GM23338 (cell line): ENCODE results near the gene EYS.

ENCODE experiments used
- CREB1 ChIP-seq: fragments of 250-450 bp; sonication (Bioruptor Pico); IDR thresholded peaks from 2 replicates; pipeline ENCODE4 v1.5.0; 2020; ENCODE audit warnings: low read depth, mild to moderate bottlenecking, moderate library complexity
- CTCF ChIP-seq, 2 experiments: fragments of 200-600 bp in 1 of 2; sonication (generic) in 1 of 2; conservative IDR thresholded peaks; 2 replicates each; pipeline versions ENCODE4 v1.5.1 to v1.6.1; 2016 to 2017; ENCODE audit warnings: antibody characterized with exemption in 2 of 2, low read depth in 2 of 2, mild to moderate bottlenecking in 2 of 2, moderate library complexity in 1 of 2
- EZH2 ChIP-seq: fragments of 200-600 bp; sonication (generic); IDR thresholded peaks from one replicate; pipeline ENCODE4 v1.8.0; 2017; ENCODE audit warnings: antibody characterized with exemption, mild to moderate bottlenecking, low read depth; ENCODE audit not compliant: unreplicated experiment
- EZH2phosphoT487 ChIP-seq: fragments of 200-600 bp; sonication (generic); IDR thresholded peaks from one replicate; pipeline ENCODE4 v1.8.1; 2018; ENCODE audit warnings: antibody characterized with exemption; ENCODE audit not compliant: unreplicated experiment
- POLR2AphosphoS5 ChIP-seq: IDR thresholded peaks from 2 replicates; pipeline ENCODE4 v1.6.1; 2016; ENCODE audit warnings: antibody characterized with exemption, low read depth
- REST ChIP-seq: IDR thresholded peaks from one replicate; pipeline ENCODE4 v1.6.1; 2018; ENCODE audit warnings: antibody characterized with exemption; ENCODE audit not compliant: unreplicated experiment
- ZNF331 ChIP-seq: fragments of 250-450 bp; sonication (Bioruptor Pico); IDR thresholded peaks from 2 replicates; pipeline ENCODE4 v1.5.0; 2020; ENCODE audit warnings: low read depth, mild to moderate bottlenecking, moderate library complexity

- TF ChIP-seq CTCF (conservative IDR thresholded peaks at IDR 0.05; ENCODE audit: low read depth in 2 of 2) (no peak), EZH2 (no peak), REST (no peak), POLR2AphosphoS5 (no peak), ZNF331 (CRISPR knock-in tag) (no peak), CREB1 (CRISPR knock-in tag) (no peak), EZH2phosphoT487 (no peak)
Observed at GRCh38 chr6:64404396-64404795, 1302.6 kb downstream of the EYS start.
